GM18508 (cell line): ENCODE results near the gene HOXC11.

Experiments used
- ATAC-seq: cut with Tn5 transposase; IDR thresholded peaks from one replicate; pipeline ENCODE4 v1.9.1; 2021; ENCODE audit warnings: moderate number of reproducible peaks; ENCODE audit not compliant: insufficient read depth, unreplicated experiment

HOXC11 gene

GRCh38 chr12:53995378-53996239, 22.7 kb downstream of the HOXC11 start:
- no peak for ATAC-seq

- no peak for ATAC-seq
These were observed 23.6 kb downstream of the HOXC11 start for GRCh38 chr12:53996240-53997203.

- ATAC-seq, result no peak
These were observed 24.5 kb downstream of the HOXC11 start for GRCh38 chr12:53997204-53998109.

GRCh38 chr12:53998110-53998899, 25.4 kb downstream of the HOXC11 start:
- no peak for ATAC-seq

- no peak for ATAC-seq
These were observed 25.9 kb downstream of the HOXC11 start for GRCh38 chr12:53998900-53999236.

- no peak for ATAC-seq
These were observed 26.7 kb downstream of the HOXC11 start for GRCh38 chr12:53999559-54000115.

GRCh38 chr12:54000116-54001114, 27.5 kb downstream of the HOXC11 start, which contains the start of gene HOXC9:
Gene HOXC9, plus strand, starts transcription at chr12:54000161. Its CDS starts 28 bp downstream, at chr12:54000189.
- ATAC-seq, result no peak

GRCh38 chr12:54001283-54002187, 28.6 kb downstream of the HOXC11 start:
- no peak for ATAC-seq

GRCh38 chr12:54002278-54002914, 29.5 kb downstream of the HOXC11 start:
- no peak for ATAC-seq

GRCh38 chr12:54002915-54003389, 30.0 kb downstream of the HOXC11 start:
- no peak for ATAC-seq

GRCh38 chr12:54003625-54004024, 30.7 kb downstream of the HOXC11 start:
- ATAC-seq, result no peak

GRCh38 chr12:54004063-54004840, 31.3 kb downstream of the HOXC11 start:
- no peak for ATAC-seq

GRCh38 chr12:54004841-54005530, 32.1 kb downstream of the HOXC11 start:
- ATAC-seq, result no peak

- no peak for ATAC-seq
These were observed 32.6 kb downstream of the HOXC11 start for GRCh38 chr12:54005531-54005852.
